K562 (cell line): ENCODE results near the gene PAIP2. TPM values are rescaled to one million over a fixed set of nuclear protein-coding genes. Genes with fewer than 3 reads are reported as not detected.
A peak's percentile ranks its signal among the peaks of the same experiment; 100 is the strongest.

ENCODE experiments used
- CBFA2T2 ChIP-seq: fragments of 450-650 bp; conservative IDR thresholded peaks from 2 replicates; pipeline ENCODE4 v1.6.1; 2017; ENCODE audit warnings: mild to moderate bottlenecking
- E2F1 ChIP-seq: sonication (generic); formaldehyde crosslinking; IDR thresholded peaks from 2 replicates; pipeline ENCODE4 v1.8.1; 2023; ENCODE audit warnings: mild to moderate bottlenecking, missing genetic modification reagents, moderate library complexity
- EP400 ChIP-seq: fragments of 450-650 bp; IDR thresholded peaks from 2 replicates; pipeline ENCODE4 v1.6.1; 2017; ENCODE audit warnings: antibody characterized with exemption, mild to moderate bottlenecking, moderate library complexity
- HMGN3 ChIP-seq: IDR thresholded peaks from 2 replicates; pipeline ENCODE4 v1.6.1; 2011; ENCODE audit warnings: borderline replicate concordance, low read depth, mild to moderate bottlenecking, mixed read lengths, low read length; ENCODE audit not compliant: insufficient read length; ENCODE audit errors: extremely low read depth
- HNRNPH1 ChIP-seq: fragments of 200-400 bp; formaldehyde crosslinking; optimal IDR thresholded peaks from 2 replicates; pipeline ENCODE3; 2017; ENCODE audit warnings: low read depth, mild to moderate bottlenecking, low read length, moderate library complexity
- NFIC ChIP-seq: fragments of 450-650 bp; IDR thresholded peaks from 2 replicates; pipeline ENCODE4 v1.6.1; 2017; ENCODE audit warnings: mild to moderate bottlenecking, inconsistent platforms
- PTTG1 ChIP-seq: fragments of 450-650 bp; IDR thresholded peaks from 2 replicates; pipeline ENCODE4 v1.6.1; 2016; ENCODE audit warnings: low read depth, mild to moderate bottlenecking, missing genetic modification characterization, missing compliant biosample characterization
- RUNX1 ChIP-seq: sonication (generic); IDR thresholded peaks from 2 replicates; pipeline ENCODE4 v1.6.1; 2016; ENCODE audit warnings: antibody characterized with exemption, low read depth
- SFPQ ChIP-seq: fragments of 200-400 bp; formaldehyde crosslinking; IDR thresholded peaks from 2 replicates; pipeline ENCODE4 v1.6.1; 2017; ENCODE audit warnings: mild to moderate bottlenecking, low read depth, low read length, moderate library complexity
- TCF7L2 ChIP-seq: fragments of 150-350 bp; IDR thresholded peaks from 2 replicates; pipeline ENCODE4 v1.6.1; 2016; ENCODE audit warnings: low read depth, mild to moderate bottlenecking, low read length, moderate library complexity
- TEAD2 ChIP-seq: fragments of 450-650 bp; IDR thresholded peaks from 2 replicates; pipeline ENCODE4 v1.6.1; 2016; ENCODE audit warnings: missing genetic modification characterization, control low read depth, missing compliant biosample characterization
- YY1 ChIP-seq, 3 experiments: IDR thresholded peaks; 2 replicates each; pipeline ENCODE4 v1.6.1; 2011; ENCODE audit warnings: low read length in 2 of 3, mild to moderate bottlenecking in 2 of 3, moderate library complexity in 2 of 3, borderline replicate concordance in 1 of 3, control low read depth in 1 of 3, low read depth in 1 of 3; ENCODE audit not compliant: insufficient read depth in 3 of 3, insufficient replicate concordance in 2 of 3, control insufficient read depth in 1 of 3, insufficient read length in 1 of 3; ENCODE audit errors: extremely low read depth in 1 of 3
- ZBTB26 ChIP-seq: fragments of 450-650 bp; formaldehyde crosslinking; IDR thresholded peaks from 2 replicates; pipeline ENCODE4 v1.4.0; 2022; ENCODE audit warnings: missing genetic modification characterization
- ZBTB33 ChIP-seq: sonication (generic); formaldehyde crosslinking; IDR thresholded peaks from 2 replicates; pipeline ENCODE4 v1.8.1; 2023; ENCODE audit warnings: mild to moderate bottlenecking, missing genetic modification reagents
- ZNF347 ChIP-seq: fragments of 450-650 bp; formaldehyde crosslinking; IDR thresholded peaks from 2 replicates; pipeline ENCODE4 v1.4.0; 2020; ENCODE audit warnings: low read depth, mild to moderate bottlenecking, moderate library complexity
- ZNF586 ChIP-seq: fragments of 450-650 bp; formaldehyde crosslinking; conservative IDR thresholded peaks from 2 replicates; pipeline ENCODE4 v1.4.0; 2020; ENCODE audit warnings: mild to moderate bottlenecking, moderate library complexity
- ZNF740 ChIP-seq, 3 experiments: fragments of 200-800 bp in 1 of 3; sonication (Bioruptor generic) in 1 of 3; sonication (generic) in 1 of 3; formaldehyde crosslinking in 1 of 3; IDR thresholded peaks; 2 replicates each; pipeline versions ENCODE4 v1.6.1 to v1.8.0; 2016 to 2022; ENCODE audit warnings: mild to moderate bottlenecking in 2 of 3, missing compliant biosample characterization in 2 of 3, missing genetic modification characterization in 2 of 3, missing genetic modification reagents in 1 of 3
- ZNF766 ChIP-seq: fragments of 200-800 bp; sonication (Bioruptor generic); conservative IDR thresholded peaks from 2 replicates; pipeline ENCODE4 v1.6.1; 2016; ENCODE audit warnings: missing genetic modification characterization, missing compliant biosample characterization
- polyA plus RNA-seq, 8 experiments: library from polyadenylated mRNA; depleted of rRNA in 4 of 8; stranded (reverse) in 5 of 8; unstranded in 3 of 8; fragments of >200 nt; fragmentation: Nextera tagmentation in 2 of 8; fragmentation: Illumina TruSeq in 1 of 8; extraction: Ambion mirVana in 2 of 8; extraction: Trizol in 1 of 8; gene quantifications; 2 replicates each; pipeline versions ENCODE4 v1.2.1 to v1.2.3, GENCODE V29; 2011 to 2014; ENCODE audit warnings: inconsistent platforms in 1 of 8, missing spikeins in 1 of 8
- total RNA-seq, 7 experiments: library from RNA; depleted of rRNA in 6 of 7; stranded (reverse); fragments of >200 nt in 6 of 7; fragmentation: Illumina TruSeq in 2 of 7; extraction: Trizol in 2 of 7; gene quantifications; 2 replicates each; pipeline versions ENCODE4 v1.2.1 to v1.2.3, GENCODE V29; 2011 to 2021; ENCODE audit warnings: low replicate concordance in 1 of 7

The PAIP2 gene
- total and polyA plus RNA-seq, 9 of the 15 experiments (the other 6 are each of a cell fraction or from before 2014, with no cell fraction given) = 78.3 to 187 (median 128) TPM

- TF ChIP-seq ZBTB26 (CRISPR knock-in tag) (no peak), YY1 (IDR thresholded peaks at IDR 0.05; ENCODE audit: borderline replicate concordance in 1 of 3, control insufficient read depth in 1 of 3, extremely low read depth in 1 of 3, insufficient read depth in 3 of 3, insufficient read length in 1 of 3, insufficient replicate concordance in 2 of 3, low read depth in 1 of 3, low read length in 2 of 3) (peak; percentile 80 to 96 (median 96)), ZNF740 (CRISPR knock-in tag; IDR thresholded peaks at IDR 0.05) (no peak), ZNF740 (tag; IDR thresholded peaks at IDR 0.05) (no peak), ZNF347 (no peak), TEAD2 (tag) (no peak), EP400 (peak; percentile 97), HMGN3 (peak; percentile 21), RUNX1 (no peak), ZBTB33 (CRISPR knock-in tag) (peak; percentile 74; the same call in 1 of the 2 replicates), E2F1 (CRISPR knock-in tag) (no peak; the same call in 1 of the 2 replicates), ZNF766 (CRISPR knock-in tag) (0 out of 2 replicates have a peak, but pooled peaks have one; percentile 53), PTTG1 (tag) (no peak), SFPQ (no peak), HNRNPH1 (no peak), ZNF586 (CRISPR knock-in tag) (no peak), NFIC (no peak; the same call in 1 of the 2 replicates), TCF7L2 (no peak), CBFA2T2 (no peak)
These were observed 62.3 kb downstream of the PAIP2 start, which contains the start of gene SPATA24 (continued) for GRCh38 chr5:139403787-139404483.
